ENCODE results near the gene PIH1D1.
A peak's percentile ranks its signal among the peaks of the same experiment; 100 is the strongest.
"Not testable (repeated sequence)": the region's sequence is repeated elsewhere in the genome, so short reads cannot be mapped to it uniquely, and the experiment has no call there.

Gene PIH1D1

GRCh38 chr19:49481020-49481683, 29.5 kb upstream of the PIH1D1 start:
- DNase-seq (ENCODE audit: low read depth), result no peak

- DNase-seq (ENCODE audit: low read depth), result no peak
Observed at GRCh38 chr19:49479975-49480628, 28.5 kb upstream of the PIH1D1 start.

- no peak for DNase-seq (ENCODE audit: low read depth)
Observed at GRCh38 chr19:49475995-49476880, 24.6 kb upstream of the PIH1D1 start.

- DNase-seq (ENCODE audit: low read depth), result no peak
Observed at GRCh38 chr19:49475191-49475917, 23.7 kb upstream of the PIH1D1 start.

GRCh38 chr19:49474542-49474924, 22.9 kb upstream of the PIH1D1 start:
- no peak for DNase-seq (ENCODE audit: low read depth)

- DNase-seq (ENCODE audit: low read depth), result peak; percentile 77
Observed at GRCh38 chr19:49473868-49474541, 22.4 kb upstream of the PIH1D1 start, which contains the start of gene FLT3LG. Gene FLT3LG, plus strand, starts transcription at chr19:49474215. Its CDS starts 425 bp downstream, at chr19:49474640.

- not testable (repeated sequence) for DNase-seq (ENCODE audit: low read depth)
Observed at GRCh38 chr19:49473501-49473867, 21.9 kb upstream of the PIH1D1 start.

- DNase-seq (ENCODE audit: low read depth), result no peak
Observed at GRCh38 chr19:49472936-49473335, 21.3 kb upstream of the PIH1D1 start.

GRCh38 chr19:49470615-49470978, 19.0 kb upstream of the PIH1D1 start:
- no peak for DNase-seq (ENCODE audit: low read depth)

- peak; percentile 55 for DNase-seq (ENCODE audit: low read depth)
Observed at GRCh38 chr19:49469828-49470614, 18.4 kb upstream of the PIH1D1 start.

- peak; percentile 71 for DNase-seq (ENCODE audit: low read depth)
Observed at GRCh38 chr19:49468746-49469447, 17.3 kb upstream of the PIH1D1 start.

- DNase-seq (ENCODE audit: low read depth), result no peak
Observed at GRCh38 chr19:49468199-49468598, 16.6 kb upstream of the PIH1D1 start.

GRCh38 chr19:49465371-49465770, 13.8 kb upstream of the PIH1D1 start:
- DNase-seq (ENCODE audit: low read depth), result no peak

GRCh38 chr19:49463960-49464740, 12.5 kb upstream of the PIH1D1 start:
- DNase-seq (ENCODE audit: low read depth), result no peak

- no peak for DNase-seq (ENCODE audit: low read depth)
Observed at GRCh38 chr19:49462492-49462891, 10.9 kb upstream of the PIH1D1 start.

- no peak for DNase-seq (ENCODE audit: low read depth)
Observed at GRCh38 chr19:49461656-49462055, 10.0 kb upstream of the PIH1D1 start.

- DNase-seq (ENCODE audit: low read depth), result not testable (repeated sequence)
Observed at GRCh38 chr19:49461130-49461529, 9.5 kb upstream of the PIH1D1 start.

- DNase-seq (ENCODE audit: low read depth), result no peak
Observed at GRCh38 chr19:49459388-49459787, 7.8 kb upstream of the PIH1D1 start.

- DNase-seq (ENCODE audit: low read depth), result no peak
Observed at GRCh38 chr19:49458567-49458903, 6.9 kb upstream of the PIH1D1 start.

Measured in stimulated activated CD8-positive, alpha-beta memory T cell treated with anti-CD3 and anti-CD28 coated beads, Interleukin-15, amount 100 ng/mL, for 1 hour (primary cell).